B cell (primary cell): ENCODE data around the gene LYPLAL1. TPM values are rescaled to one million over a fixed set of nuclear protein-coding genes. Genes with fewer than 3 reads are reported as not detected.

Experiments
- ATAC-seq: fragments of 200-7000 bp; cut with Tn5 transposase; one replicate; pipeline ENCODE4 v1.10.0; 2021; ENCODE audit warnings: low read depth, mild to moderate bottlenecking, moderate number of reproducible peaks, moderate library complexity
- CTCF ChIA-PET: fragments of 350-600 bp; sonication (Branson Sonifier 250); formaldehyde crosslinking; loops from one replicate; lab custom pipeline; 2021; ENCODE audit warnings: antibody characterized with exemption, inconsistent platforms; lab: Charles Lee
- POLR2A ChIA-PET: fragments of 350-600 bp; sonication (Branson Sonifier 250); formaldehyde crosslinking; loops from one replicate; lab custom pipeline; 2021; ENCODE audit warnings: antibody characterized with exemption; lab: Charles Lee
- DNase-seq: peaks from one replicate; pipeline ENCODE4 v3.0.0; 2013
- H2AFZ ChIP-seq: 2 replicates; pipeline ENCODE4 v1.6.1; 2012; ENCODE audit warnings: mild to moderate bottlenecking, low read depth, low read length; ENCODE audit not compliant: insufficient read depth, poor library complexity, severe bottlenecking
- H3K27ac ChIP-seq, 2 donors: 1 replicate in 1 of 2; 2 replicates in 1 of 2; pipeline ENCODE4 v1.5.1; 2012 to 2013; ENCODE audit warnings: low read length in 2 of 2, mild to moderate bottlenecking in 2 of 2, moderate library complexity in 1 of 2
- H3K27me3 ChIP-seq, 4 experiments: fragments of 200-600 bp in 1 of 4; sonication (generic) in 1 of 4; replicated peaks in 1 of 4; 1 replicate in 2 of 4; 2 replicates in 2 of 4; pipeline versions ENCODE4 v1.6.1 to v1.7.0; 2013 to 2016; ENCODE audit warnings: low read length in 3 of 4, mild to moderate bottlenecking in 2 of 4, mixed read lengths in 1 of 4, moderate library complexity in 1 of 4; ENCODE audit not compliant: insufficient read depth in 4 of 4, control insufficient read depth in 3 of 4; ENCODE audit errors: control extremely low read depth in 1 of 4
- H3K36me3 ChIP-seq, 2 experiments: replicated peaks in 1 of 2; 1 replicate in 1 of 2; 2 replicates in 1 of 2; pipeline versions ENCODE4 v1.6.1 to v1.7.1; 2013; ENCODE audit warnings: low read length in 1 of 2; ENCODE audit not compliant: insufficient read depth in 2 of 2, control insufficient read depth in 1 of 2; ENCODE audit errors: control extremely low read depth in 1 of 2, extremely low read depth in 1 of 2
- H3K4me1 ChIP-seq, 2 donors: fragments of 200-600 bp in 1 of 2; sonication (generic) in 1 of 2; 1 replicate in 1 of 2; 2 replicates in 1 of 2; pipeline versions ENCODE4 v1.5.1 to v1.6.1; 2013 to 2017; ENCODE audit warnings: low read length in 2 of 2; ENCODE audit not compliant: control insufficient read depth in 2 of 2, insufficient read depth in 2 of 2
- H3K4me2 ChIP-seq: replicated peaks from 2 replicates; pipeline ENCODE3; 2012; ENCODE audit warnings: mild to moderate bottlenecking, low read depth, low read length; ENCODE audit not compliant: poor library complexity, severe bottlenecking
- H3K4me3 ChIP-seq, 5 experiments: fragments of 200-600 bp in 1 of 5; sonication (generic) in 1 of 5; 1 replicate in 3 of 5; 2 replicates in 2 of 5; pipeline versions ENCODE4 v1.5.1 to v1.7.0; 2011 to 2016; ENCODE audit warnings: low read length in 4 of 5, mild to moderate bottlenecking in 4 of 5, low read depth in 2 of 5, control low read depth in 1 of 5, moderate library complexity in 1 of 5; ENCODE audit not compliant: insufficient read depth in 1 of 5; ENCODE audit errors: control extremely low read depth in 1 of 5, extremely low read depth in 1 of 5
- H3K79me2 ChIP-seq: fragments of 200-600 bp; sonication (generic); one replicate; pipeline ENCODE4 v1.6.0; 2016; ENCODE audit warnings: low read length; ENCODE audit not compliant: control insufficient read depth, insufficient read depth
- H3K9ac ChIP-seq: fragments of 200-600 bp; sonication (generic); 2 replicates; pipeline ENCODE4 v1.6.1; 2017; ENCODE audit warnings: mild to moderate bottlenecking, low read length, moderate library complexity
- H3K9me3 ChIP-seq, 3 donors: one replicate each; pipeline versions ENCODE4 v1.6.1 to v1.7.1; 2013; ENCODE audit warnings: low read length in 2 of 3; ENCODE audit not compliant: control insufficient read depth in 2 of 3, insufficient read depth in 1 of 3; ENCODE audit errors: control extremely low read depth in 1 of 3
- H4K20me1 ChIP-seq: 2 replicates; pipeline ENCODE4 v1.6.0; 2012; ENCODE audit warnings: mild to moderate bottlenecking, low read length; ENCODE audit not compliant: insufficient read depth, control insufficient read depth, poor library complexity, severe bottlenecking
- H3K27ac Mint-ChIP-seq: one replicate; pipeline ENCODE4 v1.8.0; 2021; ENCODE audit warnings: mixed read lengths
- H3K27me3 Mint-ChIP-seq: one replicate; pipeline ENCODE4 v1.8.0; 2021; ENCODE audit warnings: mixed read lengths
- H3K4me1 Mint-ChIP-seq: one replicate; pipeline ENCODE4 v1.8.0; 2021; ENCODE audit warnings: mixed read lengths
- H3K4me3 Mint-ChIP-seq: one replicate; pipeline ENCODE4 v1.8.0; 2021; ENCODE audit warnings: mixed read lengths
- H3K9me3 Mint-ChIP-seq: one replicate; pipeline ENCODE4 v1.8.0; 2022; ENCODE audit warnings: mixed read lengths; ENCODE audit not compliant: insufficient read depth
- CTCF ChIP-seq: fragments of 200-600 bp; IDR thresholded peaks from one replicate; pipeline ENCODE4 v1.8.0; 2022; ENCODE audit warnings: antibody characterized with exemption, mild to moderate bottlenecking
- EZH2 ChIP-seq: IDR thresholded peaks from 2 replicates; pipeline ENCODE4 v1.6.1; 2012; ENCODE audit warnings: borderline replicate concordance, low read depth, mild to moderate bottlenecking, moderate library complexity, low read length; ENCODE audit not compliant: insufficient read depth, poor library complexity, severe bottlenecking
- WGBS: methylation state at CpG from one replicate; pipeline ENCODE4 v1.1.5; 2013; ENCODE audit warnings: missing lambda C conversion rate; ENCODE audit not compliant: insufficient coverage; 5-methylcytosine and 5-hydroxymethylcytosine counted together
- intact Hi-C: fragments of 100-400 bp; cut with micrococcal nuclease; formaldehyde crosslinking; loops from one replicate; pipeline ENCODE4 v1.10.0; 2022
- polyA plus RNA-seq: library from polyadenylated mRNA; depleted of rRNA; stranded (reverse); fragments of >200 nt; gene quantifications from 2 replicates; pipeline ENCODE4 v1.2.3, GENCODE V29; 2012
- total RNA-seq, 2 donors: library from RNA; stranded (reverse); fragments of 120-200 nt in 1 of 2; gene quantifications; 1 replicate in 1 of 2; 2 replicates in 1 of 2; pipeline versions ENCODE4 v1.2.3 to v1.2.4, GENCODE V29; 2013 to 2022

The LYPLAL1 gene
- total and polyA plus RNA-seq, 2 donors (not counting 1 experiment from before 2014, with no cell fraction given) = 27.0 to 65.4 TPM

- H3K27me3 Mint-ChIP-seq = no peaks in the 10 kb centered on the region
- H3K4me1 Mint-ChIP-seq = no peaks in the 10 kb centered on the region
- no peak for TF ChIP-seq CTCF
- TF ChIP-seq EZH2 = no peak
- no peak overlapping the region for H3K4me3 Mint-ChIP-seq
- Histone ChIP-seq H3K9me3 (no peaks in the 10 kb centered on the region), H3K36me3 (no peaks in the 10 kb centered on the region), H3K9ac (no peak overlapping the region), H2AFZ (no peak overlapping the region), H3K27ac (no peak overlapping the region), H3K27me3 (no peaks in the 10 kb centered on the region), H3K4me1 (no peaks in the 10 kb centered on the region), H3K79me2 (no peaks in the 10 kb centered on the region), H3K4me3 (no peak overlapping the region), H4K20me1 (no peaks in the 10 kb centered on the region), H3K4me2 (no peak overlapping the region)
- CTCF ChIA-PET = no interaction called here
- no peak overlapping the region for H3K27ac Mint-ChIP-seq
- POLR2A ChIA-PET = no interaction called here
- DNase-seq = no peak
- no peaks in the 10 kb centered on the region for H3K9me3 Mint-ChIP-seq
- intact Hi-C loops = no loop called here
- ATAC-seq = no peak
- no CpG with 5 or more reads among the region's 2 CpGs for WGBS
Observed at GRCh38 chr1:219239518-219239917, 65.8 kb downstream of the LYPLAL1 start.

- Histone ChIP-seq H3K4me3 (no peak overlapping the region), H3K4me2 (no peak overlapping the region), H3K27ac (no peak overlapping the region), H3K27me3 (no peaks in the 10 kb centered on the region), H3K9ac (no peak overlapping the region), H3K9me3 (no peaks in the 10 kb centered on the region), H4K20me1 (no peaks in the 10 kb centered on the region), H3K36me3 (no peaks in the 10 kb centered on the region), H3K79me2 (no peaks in the 10 kb centered on the region), H3K4me1 (no peaks in the 10 kb centered on the region), H2AFZ (no peak overlapping the region)
- Mint-ChIP-seq H3K4me3 (no peak overlapping the region), H3K27ac (no peak overlapping the region), H3K9me3 (no peaks in the 10 kb centered on the region), H3K27me3 (no peaks in the 10 kb centered on the region), H3K4me1 (no peaks in the 10 kb centered on the region)
- intact Hi-C loops = no loop called here
- CTCF ChIA-PET = interaction anchor here (0.7 kb wide), 1 partner anchor 68 kb away, joined by 3 read pairs; no protein-coding TSS in a partner anchor
- ATAC-seq (no peak), DNase-seq (no peak)
- TF ChIP-seq EZH2 (no peak), CTCF (no peak)
- POLR2A ChIA-PET = no interaction called here
Observed at GRCh38 chr1:219244864-219245263, 71.2 kb downstream of the LYPLAL1 start.
